ENCODE data around the gene SLC35F4.

- no peak for TF ChIP-seq CREB1 (IDR thresholded peaks at IDR 0.05; ENCODE audit: low read depth)
- no peak for TF ChIP-seq TAF1 (IDR thresholded peaks at IDR 0.05; ENCODE audit: low read depth)
- no peak for TF ChIP-seq EGR1 (IDR thresholded peaks at IDR 0.05)
- TF ChIP-seq, protein P1, sequence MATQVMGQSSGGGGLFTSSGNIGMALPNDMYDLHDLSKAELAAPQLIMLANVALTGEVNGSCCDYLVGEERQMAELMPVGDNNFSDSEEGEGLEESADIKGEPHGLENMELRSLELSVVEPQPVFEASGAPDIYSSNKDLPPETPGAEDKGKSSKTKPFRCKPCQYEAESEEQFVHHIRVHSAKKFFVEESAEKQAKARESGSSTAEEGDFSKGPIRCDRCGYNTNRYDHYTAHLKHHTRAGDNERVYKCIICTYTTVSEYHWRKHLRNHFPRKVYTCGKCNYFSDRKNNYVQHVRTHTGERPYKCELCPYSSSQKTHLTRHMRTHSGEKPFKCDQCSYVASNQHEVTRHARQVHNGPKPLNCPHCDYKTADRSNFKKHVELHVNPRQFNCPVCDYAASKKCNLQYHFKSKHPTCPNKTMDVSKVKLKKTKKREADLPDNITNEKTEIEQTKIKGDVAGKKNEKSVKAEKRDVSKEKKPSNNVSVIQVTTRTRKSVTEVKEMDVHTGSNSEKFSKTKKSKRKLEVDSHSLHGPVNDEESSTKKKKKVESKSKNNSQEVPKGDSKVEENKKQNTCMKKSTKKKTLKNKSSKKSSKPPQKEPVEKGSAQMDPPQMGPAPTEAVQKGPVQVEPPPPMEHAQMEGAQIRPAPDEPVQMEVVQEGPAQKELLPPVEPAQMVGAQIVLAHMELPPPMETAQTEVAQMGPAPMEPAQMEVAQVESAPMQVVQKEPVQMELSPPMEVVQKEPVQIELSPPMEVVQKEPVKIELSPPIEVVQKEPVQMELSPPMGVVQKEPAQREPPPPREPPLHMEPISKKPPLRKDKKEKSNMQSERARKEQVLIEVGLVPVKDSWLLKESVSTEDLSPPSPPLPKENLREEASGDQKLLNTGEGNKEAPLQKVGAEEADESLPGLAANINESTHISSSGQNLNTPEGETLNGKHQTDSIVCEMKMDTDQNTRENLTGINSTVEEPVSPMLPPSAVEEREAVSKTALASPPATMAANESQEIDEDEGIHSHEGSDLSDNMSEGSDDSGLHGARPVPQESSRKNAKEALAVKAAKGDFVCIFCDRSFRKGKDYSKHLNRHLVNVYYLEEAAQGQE (IDR thresholded peaks at IDR 0.05; ENCODE audit: low read depth) = no peak
Measured at GRCh38 chr14:57640036-57640435, 225.9 kb downstream of the SLC35F4 start.

All from Ishikawa (cell line).